Heart left ventricle (tissue), 16 donors: ENCODE data around the gene CENPS. TPM values are rescaled to one million over a fixed set of nuclear protein-coding genes. Genes with fewer than 3 reads are reported as not detected.

Experiments
- ATAC-seq, 4 donors: fragments of 200-7000 bp; cut with Tn5 transposase; one replicate each; pipeline ENCODE4 v1.9.1; 2020 to 2022; ENCODE audit warnings: moderate library complexity in 4 of 4, mild to moderate bottlenecking in 3 of 4, moderate number of reproducible peaks in 1 of 4
- DNase-seq, 5 donors: peaks; one replicate each; pipeline ENCODE4 v3.0.0-alpha.2; 2020
- H3K27ac ChIP-seq, 12 donors: fragments of 200-600 bp; sonication (generic) in 4 of 12; one replicate each; pipeline versions ENCODE4 v1.5.0 to v1.8.0; 2016 to 2022; ENCODE audit warnings: mild to moderate bottlenecking in 2 of 12
- H3K27me3 ChIP-seq, 9 donors: fragments of 200-600 bp; sonication (generic) in 2 of 9; one replicate each; pipeline versions ENCODE4 v1.5.1 to v1.8.0; 2016 to 2022; ENCODE audit warnings: mild to moderate bottlenecking in 3 of 9
- H3K36me3 ChIP-seq, 9 donors: fragments of 200-600 bp; sonication (generic) in 2 of 9; one replicate each; pipeline versions ENCODE4 v1.5.0 to v1.8.0; 2018 to 2022; ENCODE audit warnings: mild to moderate bottlenecking in 2 of 9
- H3K4me1 ChIP-seq, 12 donors: fragments of 200-600 bp; sonication (generic) in 4 of 12; one replicate each; pipeline versions ENCODE4 v1.5.0 to v1.8.0; 2016 to 2022; ENCODE audit warnings: mild to moderate bottlenecking in 3 of 12
- H3K4me3 ChIP-seq, 12 donors: fragments of 200-600 bp; sonication (generic) in 4 of 12; one replicate each; pipeline versions ENCODE4 v1.5.0 to v1.8.0; 2017 to 2022; ENCODE audit warnings: mild to moderate bottlenecking in 9 of 12, moderate library complexity in 4 of 12
- H3K9me3 ChIP-seq, 12 donors: fragments of 200-600 bp; sonication (generic) in 4 of 12; one replicate each; pipeline versions ENCODE4 v1.5.0 to v1.8.0; 2016 to 2022; ENCODE audit warnings: mild to moderate bottlenecking in 1 of 12
- CTCF ChIP-seq, 12 donors: fragments of 200-600 bp; sonication (generic) in 4 of 12; IDR thresholded peaks; one replicate each; pipeline versions ENCODE4 v1.5.0 to v1.8.0; 2018 to 2022; ENCODE audit warnings: antibody characterized with exemption in 12 of 12, mild to moderate bottlenecking in 5 of 12
- POLR2A ChIP-seq, 2 donors: fragments of 450-650 bp; IDR thresholded peaks; one replicate each; pipeline ENCODE4 v1.6.1; 2017; ENCODE audit warnings: antibody characterized with exemption in 2 of 2, mild to moderate bottlenecking in 2 of 2, moderate library complexity in 2 of 2
- WGBS, 4 donors: extraction: QIAGEN DNeasy Blood & Tissue Kit in 2 of 4; methylation state at CpG; one replicate each; pipeline versions ENCODE4 v1.1.5 to v1.1.7; 2013 to 2018; 5-methylcytosine and 5-hydroxymethylcytosine counted together
- intact Hi-C, 10 donors: fragments of 100-400 bp; cut with DNase I; formaldehyde crosslinking; loops; one replicate each; pipeline versions ENCODE4 v1.11.1 to v1.14.2; 2022
- polyA plus RNA-seq, 2 donors: library from polyadenylated mRNA; stranded (reverse); fragments of 200-250 nt; gene quantifications; one replicate each; pipeline ENCODE4 v1.2.3, GENCODE V29; 2013
- total RNA-seq, 9 donors: library from RNA; depleted of rRNA in 2 of 9; stranded (reverse); fragments of >200 nt in 2 of 9; fragmentation: NEBNext Ultra II Directional in 3 of 9; extraction: Animal tissue kit (Norgen Biotek cat#: 25700) in 3 of 9; gene quantifications; one replicate each; pipeline versions ENCODE4 v1.1.0 to v1.2.4, GENCODE V29; 2016 to 2023
- donor health status: ischemic (EF 13 %, LVEDD 7.1; RV severe dilation, severe dysfunction).
- donor health status: healthy with polysubstance abuse.
- donor health status: DM: no; HTN: yes; CAD: no.
- donor health status: DM: no; HTN: no; CAD: no.
- donor health status: ischemic (EF 25% LVEDD 6.9; RV normal size, moderate dysfunction).
- donor health status: ischemic (EF 25% LVEDD 5.7; RV mildly dilated, moderate dysfunction).
- donor health status: healthy.
- donor health status: DM: yes; HTN: yes; CAD: no.
- donor health status: ischemic (EF 35%, LVEDD 5.7; RV mildly dilated, moderate dysfunction).
- donor health status: nonischemic (EF 11% LVEDD 7.7; RV severe dilation, severe dysfunction).
- donor health status: DM: yes; HTN: yes; CAD: no.
- donor health status: PGD.
- donor health status: ischemic (EF 29% LVEDD 5.4; RV normal size, mild dysfunction).
- donor health status: nonischemic (EF 23%, LVEDD 6.1; RV moderate dilation, normal function).

Gene CENPS
- total and polyA plus RNA-seq, 11 donors, result 2.4 to 11.6 (median 8.2) TPM

DNA sequence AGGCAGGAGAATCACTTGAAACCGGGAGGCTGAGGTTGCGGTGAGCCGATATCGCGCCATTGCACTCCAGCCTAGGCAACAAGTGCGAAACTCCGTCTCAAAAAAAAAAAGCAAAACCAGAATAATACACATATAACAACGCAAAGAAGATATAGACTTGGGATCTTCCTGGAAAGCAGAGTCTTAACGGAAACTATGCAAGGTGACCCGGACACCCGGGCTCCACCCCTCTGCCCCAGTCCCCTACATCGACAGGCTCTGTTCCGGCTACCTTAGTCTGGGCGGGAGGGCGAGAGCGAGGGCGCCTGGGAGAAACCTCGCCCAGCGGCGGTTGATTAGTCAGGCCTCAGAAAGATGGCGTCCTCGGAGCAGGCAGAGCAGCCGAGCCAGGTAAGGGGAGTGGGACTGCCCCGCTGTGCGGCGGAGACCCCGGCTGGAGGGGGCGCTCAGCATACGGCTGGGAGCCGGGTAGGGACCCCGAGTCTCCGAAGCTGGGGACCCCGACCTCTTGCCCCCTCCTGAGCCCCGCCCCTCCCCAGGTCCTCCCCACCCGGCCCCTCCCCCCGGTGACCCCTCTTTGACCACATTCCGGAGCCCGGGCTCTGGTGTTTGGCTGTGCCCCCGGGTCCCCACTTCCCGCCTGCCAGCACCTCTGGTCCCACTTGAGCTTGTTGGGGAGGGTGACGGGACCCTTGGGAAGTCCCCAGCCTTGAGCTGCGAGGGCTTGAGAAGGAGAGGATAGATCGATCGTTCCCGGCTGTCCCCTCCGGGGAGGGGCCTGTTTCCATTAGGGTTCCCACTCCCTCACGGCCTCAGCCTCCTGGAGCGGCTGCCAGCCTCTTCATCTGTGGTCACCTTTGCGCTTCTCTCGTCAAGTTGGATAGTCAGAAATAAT, 44.6 kb downstream of the CENPS start, which contains the start of gene PEX14:
TSS of gene PEX14 (plus strand) at position 338 of the 895 bp plus-strand sequence. CDS start at position 355, 17 bp downstream.
- H3K4me3 ChIP-seq, result peak within 1 kb of the TSS; percentile 77 to 97 (median 90)
- intact Hi-C loops, result loop anchor here in 4 of 10 donors (5.0 kb wide), 1 partner anchor 43 kb away; the partner anchor contains the start of gene CENPS (in 4 of the 4)
- DNase-seq, result peak; percentile 86 to 93 (median 91)
- H3K27ac ChIP-seq, result peak within 1 kb of the TSS; percentile 81 to 94 (median 88)
- ATAC-seq, result peak; percentile 81 to 94 (median 92)
- peak in 1 of 2 donors; percentile 47 for TF ChIP-seq POLR2A (IDR thresholded peaks at IDR 0.05)
- no peak for TF ChIP-seq CTCF (IDR thresholded peaks at IDR 0.05)
- no peaks in the 10 kb centered on the region for H3K9me3 ChIP-seq
- H3K36me3 ChIP-seq, result no peaks in the 10 kb centered on the region
- no peaks in the 10 kb centered on the region for H3K27me3 ChIP-seq
- 10 to 21% (median 12%) methylated on average over 29 to 50 of the region's 50 CpGs for WGBS, 4 donors
- H3K4me1 ChIP-seq, result peaks cover 0 to 50% (median 23%) of the 10 kb centered on the region in 12 donors

DNA sequence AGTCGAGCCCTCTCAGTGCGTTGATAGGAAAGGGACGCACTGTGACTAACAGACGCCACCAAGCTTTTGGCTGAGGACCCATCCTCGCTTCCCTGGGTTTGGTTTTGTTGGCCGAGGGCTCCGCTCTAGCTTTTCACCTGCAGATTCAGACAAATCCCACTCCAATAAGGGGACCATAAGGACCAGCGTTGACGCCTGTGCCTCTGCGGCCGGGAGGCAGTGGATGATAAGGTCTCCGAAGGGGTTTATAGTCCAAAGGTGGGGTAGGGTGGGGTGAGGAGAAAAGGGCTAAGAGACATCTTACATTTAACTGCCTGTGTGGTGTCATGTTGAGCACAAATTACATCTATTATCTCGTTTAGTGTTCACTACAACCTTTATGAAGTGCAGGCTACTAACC, 45.3 kb downstream of the CENPS start:
- H3K27me3 ChIP-seq, result no peaks in the 10 kb centered on the region
- no peak for TF ChIP-seq CTCF (IDR thresholded peaks at IDR 0.05)
- TF ChIP-seq POLR2A (IDR thresholded peaks at IDR 0.05), result no peak
- peak overlapping the region; percentile 77 to 97 (median 90) for H3K4me3 ChIP-seq
- DNase-seq, result no peak
- H3K9me3 ChIP-seq, result no peaks in the 10 kb centered on the region
- peak overlapping the region; percentile 81 to 94 (median 88) for H3K27ac ChIP-seq
- intact Hi-C loops, result loop anchor here in 1 of 10 donors (5.0 kb wide), 1 partner anchor 43 kb away; the partner anchor contains the start of gene CENPS
- H3K36me3 ChIP-seq, result no peaks in the 10 kb centered on the region
- WGBS, 4 donors, result 1 to 2% (median 2%) methylated on average over 12 to 13 of the region's 13 CpGs
- H3K4me1 ChIP-seq, result peaks cover 0 to 52% (median 23%) of the 10 kb centered on the region in 12 donors
- peak in 3 of 4 donors; percentile 15 to 30 (median 27) for ATAC-seq

GRCh38 chr1:10479296-10479695, 49.1 kb downstream of the CENPS start:
- Histone ChIP-seq H3K27me3 (no peaks in the 10 kb centered on the region), H3K9me3 (no peaks in the 10 kb centered on the region), H3K4me3 (no peak overlapping the region), H3K36me3 (no peaks in the 10 kb centered on the region), H3K27ac (no peak overlapping the region), H3K4me1 (peaks cover 0 to 39% (median 13%) of the 10 kb centered on the region in 12 donors)
- DNase-seq (no peak), ATAC-seq (no peak)
- intact Hi-C loops, result loop anchor here in 1 of 10 donors (5.0 kb wide), 1 partner anchor 47 kb away; the partner anchor contains the start of gene CENPS
- TF ChIP-seq CTCF (IDR thresholded peaks at IDR 0.05) (no peak), POLR2A (IDR thresholded peaks at IDR 0.05) (no peak)
- 69 to 81% (median 78%) methylated on average over 8 of the region's 8 CpGs for WGBS, 4 donors

- H3K27me3 ChIP-seq, result no peaks in the 10 kb centered on the region
- 87 to 95% (median 92%) methylated on average over 2 of the region's 2 CpGs for WGBS, 4 donors
- TF ChIP-seq CTCF (IDR thresholded peaks at IDR 0.05), result no peak
- TF ChIP-seq POLR2A (IDR thresholded peaks at IDR 0.05), result no peak
- DNase-seq, result no peak
- H3K4me3 ChIP-seq, result no peak overlapping the region
- no peak for ATAC-seq
- intact Hi-C loops, result no loop called here
- H3K9me3 ChIP-seq, result peaks cover 0 to 1% (median 0%) of the 10 kb centered on the region in 12 donors
- H3K27ac ChIP-seq, result no peak overlapping the region
- H3K4me1 ChIP-seq, result peaks cover 0 to 37% (median 10%) of the 10 kb centered on the region in 12 donors
- no peaks in the 10 kb centered on the region for H3K36me3 ChIP-seq
These were observed 50.4 kb downstream of the CENPS start for GRCh38 chr1:10480614-10481013.
